Upper lobe of left lung (tissue), 4 donors: ENCODE measurements around the gene KRT32.

ENCODE experiments used
- CTCF ChIP-seq, 6 experiments: fragments of 450-650 bp in 4 of 6; fragments of 200-600 bp in 2 of 6; sonication (generic) in 2 of 6; IDR thresholded peaks; one replicate each; pipeline ENCODE4 v1.5.1; 2016 to 2019; ENCODE audit warnings: antibody characterized with exemption in 6 of 6
- POLR2A ChIP-seq, 4 donors: fragments of 450-650 bp; IDR thresholded peaks; one replicate each; pipeline ENCODE4 v1.5.1; 2016 to 2017; ENCODE audit warnings: antibody characterized with exemption in 4 of 4, mild to moderate bottlenecking in 2 of 4
- POLR2AphosphoS5 ChIP-seq, 2 donors: sonication (generic); formaldehyde crosslinking; IDR thresholded peaks; one replicate each; pipeline ENCODE4 v1.5.1; 2017; ENCODE audit warnings: antibody characterized with exemption in 2 of 2

GRCh38 chr17:41439375-41439774 lies 27.8 kb downstream of the KRT32 start:
- TF ChIP-seq CTCF (IDR thresholded peaks at IDR 0.05) (no peak), POLR2A (IDR thresholded peaks at IDR 0.05) (no peak), POLR2AphosphoS5 (IDR thresholded peaks at IDR 0.05) (no peak)
